Measurements from ENCODE around the gene CYBA. TPM values are rescaled to one million over a fixed set of nuclear protein-coding genes. Genes with fewer than 3 reads are reported as not detected.

CYBA gene
- total and polyA plus RNA-seq, 2 of the 13 experiments (the other 11 are each of a cell fraction or from before 2014, with no cell fraction given): 196 to 250 TPM

DNA sequence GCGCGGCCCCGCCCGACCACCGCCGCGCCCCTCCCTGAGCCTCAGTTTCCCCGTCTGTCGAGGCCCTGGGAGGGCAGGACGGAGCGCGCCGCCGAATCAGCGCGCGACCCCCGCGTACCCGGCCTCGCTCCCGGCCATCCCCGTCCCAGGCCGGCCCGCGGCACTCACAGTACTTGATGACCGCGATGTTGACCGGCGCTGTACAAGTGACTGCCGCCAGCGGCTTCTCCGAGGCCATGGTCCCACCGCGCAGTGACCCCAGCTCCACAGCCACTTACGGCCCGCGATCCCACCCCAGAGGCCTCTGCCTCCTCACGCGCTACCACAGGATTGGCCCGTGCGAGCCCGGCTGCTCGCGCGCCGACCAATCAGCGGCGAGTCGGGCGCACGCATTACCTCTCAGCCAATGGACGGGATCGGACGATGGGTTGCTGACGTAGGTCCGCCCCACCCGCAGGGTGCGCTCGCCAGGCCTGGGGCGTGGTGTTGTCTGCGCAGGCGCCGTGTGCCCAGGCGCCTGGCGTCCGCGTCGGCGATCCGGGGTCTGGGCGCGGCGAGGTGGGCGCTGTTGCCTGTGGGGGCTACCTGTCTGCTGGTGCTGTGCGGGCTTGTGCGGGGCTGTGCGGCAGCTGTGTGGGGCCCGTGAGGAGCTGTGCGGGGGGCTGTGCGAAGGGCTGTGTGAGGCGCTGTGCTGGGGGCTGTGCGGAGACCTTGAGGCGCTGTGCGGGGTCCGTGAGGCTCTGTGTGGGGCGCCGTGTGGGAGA, 12.2 kb upstream of the CYBA start, which contains the start of gene MVD (continued):
- peak; percentile 97; the same call in 1 of the 2 replicates for TF ChIP-seq ZSCAN31 (CRISPR knock-in tag; IDR thresholded peaks at IDR 0.05; ENCODE audit: low read depth)
- TF ChIP-seq, protein P1, sequence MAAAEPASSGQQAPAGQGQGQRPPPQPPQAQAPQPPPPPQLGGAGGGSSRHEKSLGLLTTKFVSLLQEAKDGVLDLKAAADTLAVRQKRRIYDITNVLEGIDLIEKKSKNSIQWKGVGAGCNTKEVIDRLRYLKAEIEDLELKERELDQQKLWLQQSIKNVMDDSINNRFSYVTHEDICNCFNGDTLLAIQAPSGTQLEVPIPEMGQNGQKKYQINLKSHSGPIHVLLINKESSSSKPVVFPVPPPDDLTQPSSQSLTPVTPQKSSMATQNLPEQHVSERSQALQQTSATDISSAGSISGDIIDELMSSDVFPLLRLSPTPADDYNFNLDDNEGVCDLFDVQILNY (CRISPR knock-in tag; conservative IDR thresholded peaks at IDR 0.05): no peak; the same call in 1 of the 2 replicates
- TF ChIP-seq, protein P2, sequence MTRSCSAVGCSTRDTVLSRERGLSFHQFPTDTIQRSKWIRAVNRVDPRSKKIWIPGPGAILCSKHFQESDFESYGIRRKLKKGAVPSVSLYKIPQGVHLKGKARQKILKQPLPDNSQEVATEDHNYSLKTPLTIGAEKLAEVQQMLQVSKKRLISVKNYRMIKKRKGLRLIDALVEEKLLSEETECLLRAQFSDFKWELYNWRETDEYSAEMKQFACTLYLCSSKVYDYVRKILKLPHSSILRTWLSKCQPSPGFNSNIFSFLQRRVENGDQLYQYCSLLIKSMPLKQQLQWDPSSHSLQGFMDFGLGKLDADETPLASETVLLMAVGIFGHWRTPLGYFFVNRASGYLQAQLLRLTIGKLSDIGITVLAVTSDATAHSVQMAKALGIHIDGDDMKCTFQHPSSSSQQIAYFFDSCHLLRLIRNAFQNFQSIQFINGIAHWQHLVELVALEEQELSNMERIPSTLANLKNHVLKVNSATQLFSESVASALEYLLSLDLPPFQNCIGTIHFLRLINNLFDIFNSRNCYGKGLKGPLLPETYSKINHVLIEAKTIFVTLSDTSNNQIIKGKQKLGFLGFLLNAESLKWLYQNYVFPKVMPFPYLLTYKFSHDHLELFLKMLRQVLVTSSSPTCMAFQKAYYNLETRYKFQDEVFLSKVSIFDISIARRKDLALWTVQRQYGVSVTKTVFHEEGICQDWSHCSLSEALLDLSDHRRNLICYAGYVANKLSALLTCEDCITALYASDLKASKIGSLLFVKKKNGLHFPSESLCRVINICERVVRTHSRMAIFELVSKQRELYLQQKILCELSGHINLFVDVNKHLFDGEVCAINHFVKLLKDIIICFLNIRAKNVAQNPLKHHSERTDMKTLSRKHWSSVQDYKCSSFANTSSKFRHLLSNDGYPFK (CRISPR knock-in tag; IDR thresholded peaks at IDR 0.05; ENCODE audit: borderline replicate concordance): peak; percentile 66
- TF ChIP-seq ZNF292 (CRISPR knock-in tag; IDR thresholded peaks at IDR 0.05; ENCODE audit: borderline replicate concordance, low read depth): no peak
- TF ChIP-seq ZNF569 (CRISPR knock-in tag; IDR thresholded peaks at IDR 0.05; ENCODE audit: borderline replicate concordance): no peak
- peak; percentile 73 for TF ChIP-seq ZNF430 (CRISPR knock-in tag; IDR thresholded peaks at IDR 0.05)
- TF ChIP-seq, protein P3, sequence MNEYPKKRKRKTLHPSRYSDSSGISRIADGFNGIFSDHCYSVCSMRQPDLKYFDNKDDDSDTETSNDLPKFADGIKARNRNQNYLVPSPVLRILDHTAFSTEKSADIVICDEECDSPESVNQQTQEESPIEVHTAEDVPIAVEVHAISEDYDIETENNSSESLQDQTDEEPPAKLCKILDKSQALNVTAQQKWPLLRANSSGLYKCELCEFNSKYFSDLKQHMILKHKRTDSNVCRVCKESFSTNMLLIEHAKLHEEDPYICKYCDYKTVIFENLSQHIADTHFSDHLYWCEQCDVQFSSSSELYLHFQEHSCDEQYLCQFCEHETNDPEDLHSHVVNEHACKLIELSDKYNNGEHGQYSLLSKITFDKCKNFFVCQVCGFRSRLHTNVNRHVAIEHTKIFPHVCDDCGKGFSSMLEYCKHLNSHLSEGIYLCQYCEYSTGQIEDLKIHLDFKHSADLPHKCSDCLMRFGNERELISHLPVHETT (CRISPR knock-in tag; conservative IDR thresholded peaks at IDR 0.05): peak; percentile 56
- peak; percentile 98 for TF ChIP-seq ZNF136 (CRISPR knock-in tag; IDR thresholded peaks at IDR 0.05; ENCODE audit: low read depth)
- no peak for TF ChIP-seq MTF1 (CRISPR knock-in tag; IDR thresholded peaks at IDR 0.05)
- TF ChIP-seq KMT2B (CRISPR knock-in tag; IDR thresholded peaks at IDR 0.05): peak; percentile 76
- no peak for TF ChIP-seq ATF7 (IDR thresholded peaks at IDR 0.05)
- peak; percentile 67; the same call in 1 of the 2 replicates for TF ChIP-seq ATF7 (CRISPR knock-in tag; IDR thresholded peaks at IDR 0.05)
- TF ChIP-seq MXD4 (CRISPR knock-in tag; IDR thresholded peaks at IDR 0.05): peak; percentile 75; the same call in 1 of the 2 replicates
- peak; percentile 7; the same call in 1 of the 2 replicates for TF ChIP-seq HNF4G (IDR thresholded peaks at IDR 0.05; ENCODE audit: borderline replicate concordance, low read depth, low read length)
- peak; percentile 27; the same call in 1 of the 2 replicates for TF ChIP-seq HNF4G (CRISPR knock-in tag; IDR thresholded peaks at IDR 0.05; ENCODE audit: borderline replicate concordance, low read depth)
- TF ChIP-seq ZNF296 (CRISPR knock-in tag; conservative IDR thresholded peaks at IDR 0.05): no peak
- TF ChIP-seq, protein P4, sequence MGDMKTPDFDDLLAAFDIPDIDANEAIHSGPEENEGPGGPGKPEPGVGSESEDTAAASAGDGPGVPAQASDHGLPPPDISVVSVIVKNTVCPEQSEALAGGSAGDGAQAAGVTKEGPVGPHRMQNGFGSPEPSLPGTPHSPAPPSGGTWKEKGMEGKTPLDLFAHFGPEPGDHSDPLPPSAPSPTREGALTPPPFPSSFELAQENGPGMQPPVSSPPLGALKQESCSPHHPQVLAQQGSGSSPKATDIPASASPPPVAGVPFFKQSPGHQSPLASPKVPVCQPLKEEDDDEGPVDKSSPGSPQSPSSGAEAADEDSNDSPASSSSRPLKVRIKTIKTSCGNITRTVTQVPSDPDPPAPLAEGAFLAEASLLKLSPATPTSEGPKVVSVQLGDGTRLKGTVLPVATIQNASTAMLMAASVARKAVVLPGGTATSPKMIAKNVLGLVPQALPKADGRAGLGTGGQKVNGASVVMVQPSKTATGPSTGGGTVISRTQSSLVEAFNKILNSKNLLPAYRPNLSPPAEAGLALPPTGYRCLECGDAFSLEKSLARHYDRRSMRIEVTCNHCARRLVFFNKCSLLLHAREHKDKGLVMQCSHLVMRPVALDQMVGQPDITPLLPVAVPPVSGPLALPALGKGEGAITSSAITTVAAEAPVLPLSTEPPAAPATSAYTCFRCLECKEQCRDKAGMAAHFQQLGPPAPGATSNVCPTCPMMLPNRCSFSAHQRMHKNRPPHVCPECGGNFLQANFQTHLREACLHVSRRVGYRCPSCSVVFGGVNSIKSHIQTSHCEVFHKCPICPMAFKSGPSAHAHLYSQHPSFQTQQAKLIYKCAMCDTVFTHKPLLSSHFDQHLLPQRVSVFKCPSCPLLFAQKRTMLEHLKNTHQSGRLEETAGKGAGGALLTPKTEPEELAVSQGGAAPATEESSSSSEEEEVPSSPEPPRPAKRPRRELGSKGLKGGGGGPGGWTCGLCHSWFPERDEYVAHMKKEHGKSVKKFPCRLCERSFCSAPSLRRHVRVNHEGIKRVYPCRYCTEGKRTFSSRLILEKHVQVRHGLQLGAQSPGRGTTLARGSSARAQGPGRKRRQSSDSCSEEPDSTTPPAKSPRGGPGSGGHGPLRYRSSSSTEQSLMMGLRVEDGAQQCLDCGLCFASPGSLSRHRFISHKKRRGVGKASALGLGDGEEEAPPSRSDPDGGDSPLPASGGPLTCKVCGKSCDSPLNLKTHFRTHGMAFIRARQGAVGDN (CRISPR knock-in tag; IDR thresholded peaks at IDR 0.05): peak; percentile 93
- no peak for TF ChIP-seq ZNF720 (CRISPR knock-in tag; IDR thresholded peaks at IDR 0.05)
- no peak for TF ChIP-seq ZBTB21 (CRISPR knock-in tag; IDR thresholded peaks at IDR 0.05)
- TF ChIP-seq ZFY (CRISPR knock-in tag; IDR thresholded peaks at IDR 0.05): peak; percentile 94
